Brain microvascular endothelial cell (primary cell): ENCODE data around the gene COPS9.

Experiments used
- DNase-seq: peaks from one replicate; pipeline ENCODE4 v3.0.0-alpha.2; 2020
- H3K27ac ChIP-seq: fragments of 250-450 bp; sonication (Bioruptor Pico); 2 replicates; pipeline ENCODE4 v1.5.1; 2020; ENCODE audit warnings: mild to moderate bottlenecking, moderate library complexity
- H3K27me3 ChIP-seq: fragments of 250-450 bp; sonication (Bioruptor Pico); replicated peaks from 2 replicates; pipeline ENCODE4 v1.5.1; 2020; ENCODE audit warnings: mild to moderate bottlenecking
- H3K36me3 ChIP-seq: fragments of 250-450 bp; sonication (Bioruptor Pico); replicated peaks from 2 replicates; pipeline ENCODE4 v1.5.1; 2020; ENCODE audit warnings: mild to moderate bottlenecking
- H3K4me3 ChIP-seq: 2 replicates; pipeline ENCODE4 v1.5.1; 2011; ENCODE audit warnings: low read depth, mild to moderate bottlenecking, control low read depth, low read length, moderate library complexity
- in situ Hi-C: cut with HindIII; loops from 2 replicates; pipeline ENCODE4 v1.10.0; 2017; ENCODE audit warnings: low sequenced_read_pairs, low pct_ligation_motif_present
- TF ChIP-seq, protein P1 (sequence below): IDR thresholded peaks from 2 replicates; pipeline ENCODE4 v1.5.1; 2011; ENCODE audit warnings: low read depth, mild to moderate bottlenecking, moderate library complexity, low read length, control low read depth, inconsistent platforms; ENCODE audit errors: missing control alignments

COPS9 gene

DNA sequence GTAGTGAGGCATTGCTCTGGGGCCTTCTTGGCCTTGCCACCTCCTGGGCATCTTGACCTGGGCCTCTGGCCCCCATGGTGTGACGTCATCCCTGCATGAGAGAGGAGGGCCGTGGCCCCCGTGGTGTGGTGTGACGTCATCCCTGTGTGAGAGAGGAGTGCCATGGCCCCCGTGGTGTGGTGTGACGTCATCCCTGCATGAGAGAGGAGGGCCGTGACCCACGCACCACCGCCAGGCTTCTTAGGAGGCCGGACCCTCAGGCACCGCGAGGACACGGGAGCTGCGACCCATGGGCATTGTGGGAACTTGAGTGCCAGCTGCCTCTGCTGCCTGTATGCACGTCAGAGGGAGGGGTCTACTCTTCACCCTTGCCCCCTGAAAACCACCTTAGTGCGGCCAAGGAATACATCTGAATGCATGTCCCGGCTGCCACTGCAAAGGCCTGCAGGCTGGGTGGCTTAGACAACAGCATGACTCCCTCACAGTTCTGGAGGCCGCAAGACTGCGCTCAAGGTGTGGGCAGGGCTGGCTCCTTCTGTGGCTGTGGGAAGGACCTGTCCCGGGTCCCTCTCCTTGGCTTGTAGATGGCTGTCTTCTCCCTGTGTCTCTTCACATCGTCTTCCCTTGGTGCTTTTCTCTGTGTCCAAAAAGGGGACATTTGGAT, 25.1 kb upstream of the COPS9 start:
- Histone ChIP-seq H3K4me3 (no peak overlapping the region), H3K36me3 (no peaks in the 10 kb centered on the region), H3K27me3 (no peaks in the 10 kb centered on the region), H3K27ac (no peak overlapping the region)
- in situ Hi-C loops = no loop called here
- no peak for DNase-seq
- TF ChIP-seq, protein P1, sequence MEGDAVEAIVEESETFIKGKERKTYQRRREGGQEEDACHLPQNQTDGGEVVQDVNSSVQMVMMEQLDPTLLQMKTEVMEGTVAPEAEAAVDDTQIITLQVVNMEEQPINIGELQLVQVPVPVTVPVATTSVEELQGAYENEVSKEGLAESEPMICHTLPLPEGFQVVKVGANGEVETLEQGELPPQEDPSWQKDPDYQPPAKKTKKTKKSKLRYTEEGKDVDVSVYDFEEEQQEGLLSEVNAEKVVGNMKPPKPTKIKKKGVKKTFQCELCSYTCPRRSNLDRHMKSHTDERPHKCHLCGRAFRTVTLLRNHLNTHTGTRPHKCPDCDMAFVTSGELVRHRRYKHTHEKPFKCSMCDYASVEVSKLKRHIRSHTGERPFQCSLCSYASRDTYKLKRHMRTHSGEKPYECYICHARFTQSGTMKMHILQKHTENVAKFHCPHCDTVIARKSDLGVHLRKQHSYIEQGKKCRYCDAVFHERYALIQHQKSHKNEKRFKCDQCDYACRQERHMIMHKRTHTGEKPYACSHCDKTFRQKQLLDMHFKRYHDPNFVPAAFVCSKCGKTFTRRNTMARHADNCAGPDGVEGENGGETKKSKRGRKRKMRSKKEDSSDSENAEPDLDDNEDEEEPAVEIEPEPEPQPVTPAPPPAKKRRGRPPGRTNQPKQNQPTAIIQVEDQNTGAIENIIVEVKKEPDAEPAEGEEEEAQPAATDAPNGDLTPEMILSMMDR = no peak

DNA sequence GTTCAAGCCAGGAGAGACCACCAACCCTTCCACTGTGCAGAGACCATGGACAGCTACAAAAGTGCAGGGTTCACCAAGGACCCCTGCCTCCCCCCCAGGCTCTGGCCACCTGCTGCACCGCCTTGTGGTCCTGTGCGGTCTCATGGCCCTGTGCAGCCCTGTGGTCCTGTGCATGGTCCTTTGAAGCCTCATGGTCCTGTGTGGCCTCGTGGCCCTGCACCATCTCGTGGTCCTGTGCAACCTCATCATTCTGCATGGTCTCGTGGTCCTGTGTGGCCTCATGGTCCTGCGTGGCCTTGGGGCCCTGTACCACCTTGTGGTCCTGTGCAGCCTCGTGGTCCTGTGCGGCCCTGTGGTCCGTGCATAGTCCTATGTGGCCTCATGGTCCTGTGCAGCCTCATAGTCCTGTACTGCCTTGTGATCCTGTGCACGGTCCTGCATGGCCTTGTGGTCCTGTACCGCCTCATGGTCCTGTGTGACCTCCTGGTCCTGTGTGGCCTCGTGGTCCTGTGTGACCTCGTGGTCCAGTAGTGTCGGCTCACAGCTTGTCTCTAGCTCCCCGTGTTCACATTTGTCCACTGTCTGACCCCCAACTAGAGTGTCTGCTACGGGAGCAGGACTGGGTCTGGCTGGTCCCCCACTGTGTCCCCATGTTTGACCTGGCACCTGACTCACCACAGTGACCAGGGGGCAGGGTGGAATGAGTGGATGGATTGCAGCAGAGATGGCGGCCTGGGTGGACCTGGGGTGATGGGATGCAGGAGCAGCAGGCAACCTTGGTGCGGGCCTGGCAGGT, 24.4 kb upstream of the COPS9 start:
- in situ Hi-C loops = no loop called here
- Histone ChIP-seq H3K27ac (no peak overlapping the region), H3K36me3 (no peaks in the 10 kb centered on the region), H3K27me3 (no peaks in the 10 kb centered on the region), H3K4me3 (no peak overlapping the region)
- DNase-seq = no peak
- TF ChIP-seq, protein P1 = no peak

GRCh38 chr2:240159251-240159839, 23.2 kb upstream of the COPS9 start:
- no peak overlapping the region for H3K4me3 ChIP-seq
- in situ Hi-C loops = no loop called here
- TF ChIP-seq, protein P1 = no peak
- DNase-seq = no peak
- no peaks in the 10 kb centered on the region for H3K36me3 ChIP-seq
- H3K27ac ChIP-seq = no peak overlapping the region
- no peaks in the 10 kb centered on the region for H3K27me3 ChIP-seq

DNA sequence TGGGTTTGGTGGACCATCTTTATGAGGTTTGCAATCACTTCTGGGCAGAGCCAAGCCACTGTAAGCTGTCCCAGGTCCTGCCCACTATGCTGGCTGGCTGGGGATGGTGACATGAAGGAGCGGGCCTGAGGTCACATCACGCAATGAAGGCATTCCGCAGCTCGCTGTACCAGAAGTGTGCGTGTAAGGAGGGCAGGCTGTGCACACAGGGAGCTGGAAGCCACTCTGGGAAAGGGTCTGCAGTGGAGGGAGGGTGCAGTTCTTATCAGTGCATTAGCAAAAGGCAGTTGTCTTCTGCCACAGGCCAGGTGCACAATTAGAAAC, 21.0 kb upstream of the COPS9 start:
- no peak overlapping the region for H3K4me3 ChIP-seq
- DNase-seq = no peak
- TF ChIP-seq, protein P1 = no peak
- in situ Hi-C loops = no loop called here
- no peaks in the 10 kb centered on the region for H3K36me3 ChIP-seq
- no peak overlapping the region for H3K27ac ChIP-seq
- no peaks in the 10 kb centered on the region for H3K27me3 ChIP-seq

DNA sequence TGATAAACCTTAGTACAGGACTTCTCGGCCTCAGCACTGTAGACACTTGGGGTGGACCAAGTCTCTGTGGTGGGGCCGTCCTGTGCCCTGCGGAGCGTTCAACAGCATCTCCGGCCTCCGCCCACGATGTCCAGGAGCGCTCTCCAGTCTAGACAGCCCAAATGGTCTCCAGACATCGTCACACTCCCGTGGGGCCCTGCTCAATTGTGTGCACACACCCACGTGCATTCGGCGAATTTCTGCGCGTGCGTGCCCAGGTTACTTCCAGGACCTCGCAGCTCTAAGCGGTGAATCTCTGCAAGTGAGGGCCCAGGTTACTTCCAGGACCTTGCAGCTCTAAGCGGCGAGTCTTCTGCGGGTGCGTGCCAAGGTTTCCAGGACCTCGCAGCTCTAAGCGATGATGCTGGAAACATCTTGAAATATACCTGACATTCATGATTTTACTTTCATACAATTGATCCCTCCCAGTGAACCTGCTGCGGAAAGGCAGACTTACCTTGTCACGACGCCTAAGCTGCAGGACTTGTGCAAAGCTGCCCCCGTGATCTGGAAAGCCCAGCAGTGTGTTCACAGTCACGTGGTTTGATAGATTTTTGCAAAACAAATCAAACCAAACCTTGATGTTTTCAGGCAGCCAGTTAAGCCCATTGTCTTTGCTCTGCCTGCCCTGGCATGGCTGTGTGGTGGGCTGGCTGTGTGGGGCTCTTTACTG, 20.5 kb upstream of the COPS9 start:
- H3K4me3 ChIP-seq = no peak overlapping the region
- H3K27ac ChIP-seq = no peak overlapping the region
- H3K27me3 ChIP-seq = no peaks in the 10 kb centered on the region
- in situ Hi-C loops = no loop called here
- TF ChIP-seq, protein P1 = no peak
- DNase-seq = no peak
- no peaks in the 10 kb centered on the region for H3K36me3 ChIP-seq
